NCI-H69 (cell line): ENCODE measurements around the gene SHISA7.

Experiments used
- DNase-seq: peaks from one replicate; lab custom pipeline; 2025; lab: John Stamatoyannopoulos, UW

Gene SHISA7

GRCh38 chr19:55482156-55482961 is 39.3 kb upstream of the SHISA7 start:
- DNase-seq, result no peak

DNA sequence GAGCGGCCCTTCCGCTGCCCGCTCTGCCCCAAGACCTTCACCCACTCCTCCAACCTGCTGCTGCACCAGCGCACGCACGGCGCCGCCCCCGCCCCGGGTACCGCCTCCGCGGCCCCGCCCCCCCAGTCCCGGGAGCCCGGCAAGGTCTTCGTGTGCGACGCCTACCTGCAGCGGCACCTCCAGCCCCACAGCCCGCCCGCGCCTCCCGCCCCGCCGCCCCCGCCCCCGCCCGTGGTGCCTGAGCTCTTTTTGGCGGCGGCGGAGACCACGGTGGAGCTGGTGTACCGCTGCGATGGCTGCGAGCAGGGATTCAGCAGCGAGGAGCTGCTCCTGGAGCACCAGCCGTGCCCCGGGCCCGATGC is 38.7 kb upstream of the SHISA7 start:
- DNase-seq, result no peak

DNA sequence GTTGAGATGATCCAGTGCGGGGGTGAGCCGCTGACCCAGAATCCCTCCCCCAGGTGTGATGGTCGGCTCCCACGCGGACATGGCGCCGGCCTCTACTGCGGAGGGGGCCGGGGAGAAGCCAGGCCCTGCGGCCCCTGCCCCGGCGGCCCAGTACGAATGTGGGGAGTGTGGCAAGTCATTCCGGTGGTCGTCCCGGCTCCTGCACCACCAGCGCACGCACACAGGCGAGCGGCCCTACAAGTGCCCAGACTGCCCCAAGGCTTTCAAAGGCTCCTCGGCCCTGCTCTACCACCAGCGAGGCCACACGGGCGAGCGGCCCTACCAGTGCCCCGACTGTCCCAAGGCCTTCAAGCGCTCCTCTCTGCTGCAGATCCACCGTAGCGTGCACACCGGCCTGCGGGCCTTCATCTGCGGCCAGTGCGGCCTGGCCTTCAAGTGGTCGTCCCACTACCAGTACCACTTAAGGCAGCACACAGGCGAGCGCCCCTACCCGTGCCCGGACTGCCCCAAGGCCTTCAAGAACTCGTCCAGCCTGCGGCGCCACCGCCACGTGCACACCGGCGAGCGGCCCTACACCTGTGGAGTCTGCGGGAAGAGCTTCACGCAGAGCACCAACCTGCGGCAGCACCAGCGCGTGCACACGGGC is 38.2 kb upstream of the SHISA7 start:
- DNase-seq, result no peak

GRCh38 chr19:55479451-55480230 is 36.5 kb upstream of the SHISA7 start:
- no peak for DNase-seq

GRCh38 chr19:55479045-55479444 is 35.9 kb upstream of the SHISA7 start:
- DNase-seq, result no peak

DNA sequence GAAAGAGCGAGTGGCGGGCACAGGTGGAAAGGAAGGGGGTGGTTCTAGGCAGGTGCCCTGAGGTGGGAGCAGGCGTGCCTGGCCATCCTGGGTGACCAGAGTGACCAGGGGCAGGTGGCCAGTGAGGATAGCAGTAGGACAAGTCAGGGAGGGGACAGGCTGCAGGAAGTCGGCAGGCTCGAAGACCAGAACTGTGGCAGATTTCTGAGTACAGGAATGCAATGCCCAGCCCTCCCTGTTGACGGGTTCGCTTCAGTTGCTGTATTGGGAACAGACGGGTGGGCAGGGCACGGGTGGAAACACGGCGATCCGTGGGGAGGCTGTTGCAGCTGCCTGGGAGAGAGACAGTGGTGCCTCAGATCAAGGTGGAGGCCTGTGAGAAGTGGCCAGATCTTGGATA is 35.3 kb upstream of the SHISA7 start:
- no peak for DNase-seq

DNA sequence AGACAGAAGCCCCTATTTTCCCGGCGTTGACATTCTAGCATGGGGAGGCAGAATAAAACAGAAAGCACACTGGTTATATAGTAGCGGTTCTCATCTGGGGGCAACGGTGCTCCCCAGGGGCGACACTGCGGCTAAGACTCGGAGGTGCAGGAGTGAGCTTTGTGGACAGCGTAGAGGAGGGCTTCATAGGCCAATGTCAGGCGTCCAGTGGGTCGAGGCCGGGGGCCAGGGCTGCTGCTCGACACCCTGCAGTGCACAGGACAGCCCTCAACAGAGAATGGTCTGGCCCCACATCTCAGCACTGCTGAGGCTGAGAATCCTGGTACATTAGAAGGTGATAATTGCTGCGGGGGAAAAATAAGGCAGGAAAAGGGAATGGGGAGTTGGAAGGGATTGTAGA is 34.8 kb upstream of the SHISA7 start:
- DNase-seq, result peak; percentile 32

GRCh38 chr19:55476100-55476775 is 33.1 kb upstream of the SHISA7 start, which contains the start of gene ZNF628:
Gene ZNF628, plus strand, starts transcription at chr19:55476617. Its CDS starts 3,294 bp downstream, at chr19:55479911.
- peak; percentile 99 for DNase-seq

- peak; percentile 34 for DNase-seq
Measured at GRCh38 chr19:55474269-55475265, 31.5 kb upstream of the SHISA7 start.

GRCh38 chr19:55473225-55474012 is 30.3 kb upstream of the SHISA7 start:
- peak; percentile 33 for DNase-seq

DNA sequence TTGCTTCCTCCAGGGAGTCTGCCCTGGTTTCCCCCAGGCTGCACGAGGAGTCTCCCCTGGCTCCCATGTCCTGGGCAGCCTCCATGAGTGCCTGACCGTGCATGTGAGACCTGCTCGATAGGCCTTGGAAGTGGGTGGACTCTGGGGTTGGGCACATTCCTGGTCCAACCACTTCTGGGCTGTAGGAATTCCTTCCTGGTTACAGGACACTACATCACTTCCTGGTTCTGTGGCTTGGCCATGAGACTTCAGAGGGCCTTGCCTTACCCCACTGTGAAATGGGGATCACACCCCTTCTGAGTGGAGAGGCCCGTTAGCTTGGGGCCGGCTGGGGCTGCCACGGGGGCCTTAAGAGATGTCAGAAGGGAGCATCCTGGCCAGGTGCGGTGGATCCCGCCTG is 29.4 kb upstream of the SHISA7 start:
- DNase-seq, result no peak

DNA sequence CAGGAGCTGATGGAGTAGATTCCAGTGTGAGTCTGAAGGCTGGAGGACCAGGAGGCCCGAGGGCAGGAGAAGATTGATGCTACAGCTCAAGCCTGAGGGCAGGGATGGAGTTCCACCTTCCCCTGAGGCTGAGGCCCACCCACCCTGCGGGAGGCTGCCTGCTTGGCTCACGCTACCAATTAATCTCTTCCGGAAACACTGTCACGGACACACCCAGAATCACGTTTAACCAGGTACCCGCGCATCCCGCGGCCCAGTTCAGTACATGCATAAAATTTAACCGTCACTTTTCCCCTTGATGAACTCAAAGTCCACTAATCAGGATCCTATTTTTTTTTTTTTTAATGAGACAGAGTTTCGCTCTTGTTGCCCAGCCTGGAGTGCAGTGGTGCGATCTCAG is 28.2 kb upstream of the SHISA7 start:
- DNase-seq, result peak; percentile 63

- DNase-seq, result no peak
Measured at GRCh38 chr19:55468054-55468393, 24.9 kb upstream of the SHISA7 start.

GRCh38 chr19:55467236-55468053 is 24.3 kb upstream of the SHISA7 start:
- DNase-seq, result peak; percentile 43

GRCh38 chr19:55466241-55466614 is 23.1 kb upstream of the SHISA7 start:
- DNase-seq, result no peak

GRCh38 chr19:55465460-55466240 is 22.6 kb upstream of the SHISA7 start:
- no peak for DNase-seq

- DNase-seq, result peak; percentile 90
Measured at GRCh38 chr19:55464662-55465054, 21.6 kb upstream of the SHISA7 start, which contains the start of gene C19orf85. Gene C19orf85, minus strand, starts transcription at chr19:55464751. Its CDS starts 197 bp downstream, at chr19:55464554.

GRCh38 chr19:55464039-55464661 is 21.1 kb upstream of the SHISA7 start:
- no peak for DNase-seq
